ENCODE results near the gene IL17RB. TPM values are rescaled to one million over a fixed set of nuclear protein-coding genes. Genes with fewer than 3 reads are reported as not detected.

IL17RB gene
- total RNA-seq, 2 donors from 2014 or later = 6.2 to 8.4 TPM

- TF ChIP-seq, protein P1, sequence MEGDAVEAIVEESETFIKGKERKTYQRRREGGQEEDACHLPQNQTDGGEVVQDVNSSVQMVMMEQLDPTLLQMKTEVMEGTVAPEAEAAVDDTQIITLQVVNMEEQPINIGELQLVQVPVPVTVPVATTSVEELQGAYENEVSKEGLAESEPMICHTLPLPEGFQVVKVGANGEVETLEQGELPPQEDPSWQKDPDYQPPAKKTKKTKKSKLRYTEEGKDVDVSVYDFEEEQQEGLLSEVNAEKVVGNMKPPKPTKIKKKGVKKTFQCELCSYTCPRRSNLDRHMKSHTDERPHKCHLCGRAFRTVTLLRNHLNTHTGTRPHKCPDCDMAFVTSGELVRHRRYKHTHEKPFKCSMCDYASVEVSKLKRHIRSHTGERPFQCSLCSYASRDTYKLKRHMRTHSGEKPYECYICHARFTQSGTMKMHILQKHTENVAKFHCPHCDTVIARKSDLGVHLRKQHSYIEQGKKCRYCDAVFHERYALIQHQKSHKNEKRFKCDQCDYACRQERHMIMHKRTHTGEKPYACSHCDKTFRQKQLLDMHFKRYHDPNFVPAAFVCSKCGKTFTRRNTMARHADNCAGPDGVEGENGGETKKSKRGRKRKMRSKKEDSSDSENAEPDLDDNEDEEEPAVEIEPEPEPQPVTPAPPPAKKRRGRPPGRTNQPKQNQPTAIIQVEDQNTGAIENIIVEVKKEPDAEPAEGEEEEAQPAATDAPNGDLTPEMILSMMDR (conservative IDR thresholded peaks at IDR 0.05) = no peak
- no peak overlapping the region for H3K9ac ChIP-seq (ENCODE audit: extremely low read depth, low read length, poor library complexity, severe bottlenecking)
- Mint-ChIP-seq H3K4me1 (no peaks in the 10 kb centered on the region), H3K4me3 (no peak overlapping the region), H3K36me3 (ENCODE audit: low read depth) (peaks cover 6% of the 10 kb centered on the region), H3K27me3 (ENCODE audit: insufficient read depth) (no peaks in the 10 kb centered on the region), H3K27ac (no peak overlapping the region), H3K9me3 (no peaks in the 10 kb centered on the region)
- no peak for DNase-seq
- 94 to 96% methylated on average over 9 to 10 of the region's 10 CpGs for WGBS, 2 experiments (ENCODE audit: insufficient coverage in 1 of 2, insufficient read length in 1 of 2)
- H3K27me3 ChIP-seq (ENCODE audit: control insufficient read depth, insufficient read depth, low read length, poor library complexity, severe bottlenecking) = no peaks in the 10 kb centered on the region
- H3K9me3 ChIP-seq (ENCODE audit: control insufficient read depth, low read length) = no peaks in the 10 kb centered on the region
- H3K4me3 ChIP-seq (ENCODE audit: low read length) = no peak overlapping the region
- no peak overlapping the region for H3K27ac ChIP-seq (ENCODE audit: low read depth, low read length)
- H3K36me3 ChIP-seq (ENCODE audit: control insufficient read depth, insufficient read depth, low read length) = peaks cover 10% of the 10 kb centered on the region
- no peaks in the 10 kb centered on the region for H3K4me1 ChIP-seq (ENCODE audit: control insufficient read depth, insufficient read depth, low read length)
Measured at GRCh38 chr3:53813876-53814275, 32.5 kb upstream of the IL17RB start.

GRCh38 chr3:53815067-53815466 lies 31.3 kb upstream of the IL17RB start:
- 96 to 100% methylated on average over 2 to 4 of the region's 4 CpGs for WGBS, 2 experiments (ENCODE audit: insufficient coverage in 1 of 2, insufficient read length in 1 of 2)
- no peak for DNase-seq
- Histone ChIP-seq H3K4me3 (ENCODE audit: low read length) (no peak overlapping the region), H3K27me3 (ENCODE audit: control insufficient read depth, insufficient read depth, low read length, poor library complexity, severe bottlenecking) (no peaks in the 10 kb centered on the region), H3K27ac (ENCODE audit: low read depth, low read length) (no peak overlapping the region), H3K4me1 (ENCODE audit: control insufficient read depth, insufficient read depth, low read length) (no peaks in the 10 kb centered on the region), H3K9ac (ENCODE audit: extremely low read depth, low read length, poor library complexity, severe bottlenecking) (no peak overlapping the region), H3K9me3 (ENCODE audit: control insufficient read depth, low read length) (no peaks in the 10 kb centered on the region), H3K36me3 (ENCODE audit: control insufficient read depth, insufficient read depth, low read length) (peaks cover 19% of the 10 kb centered on the region)
- TF ChIP-seq, protein P1 (conservative IDR thresholded peaks at IDR 0.05) = no peak
- Mint-ChIP-seq H3K27me3 (ENCODE audit: insufficient read depth) (no peaks in the 10 kb centered on the region), H3K36me3 (ENCODE audit: low read depth) (peaks cover 8% of the 10 kb centered on the region), H3K27ac (no peak overlapping the region), H3K4me1 (no peaks in the 10 kb centered on the region), H3K9me3 (no peaks in the 10 kb centered on the region), H3K4me3 (no peak overlapping the region)

DNA sequence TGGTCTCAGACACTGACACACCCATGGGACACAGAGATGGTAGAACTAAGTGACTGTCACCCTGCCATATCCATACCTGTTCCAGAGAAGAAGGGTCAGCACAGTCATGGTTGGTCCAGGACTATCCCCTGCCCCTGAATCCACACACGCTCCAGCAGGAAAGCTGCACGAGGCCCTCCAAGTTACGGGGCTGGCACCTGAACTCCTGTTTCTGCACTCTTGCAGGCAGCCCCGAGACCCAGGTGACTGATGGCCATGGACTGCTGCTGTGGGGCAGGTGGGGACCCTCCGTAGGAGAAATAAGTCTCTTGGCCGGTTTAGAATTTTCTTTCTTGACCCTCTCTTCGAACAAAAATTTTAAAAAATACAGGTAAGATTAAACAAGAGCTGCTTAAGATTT lies 30.7 kb upstream of the IL17RB start:
- no peak for DNase-seq
- 94 to 100% methylated on average over 4 to 7 of the region's 7 CpGs for WGBS, 2 experiments (ENCODE audit: insufficient coverage in 1 of 2, insufficient read length in 1 of 2)
- TF ChIP-seq, protein P1 (conservative IDR thresholded peaks at IDR 0.05) = no peak

More for the DNA sequence above, 30.7 kb upstream of the IL17RB start:
- H3K9ac ChIP-seq (ENCODE audit: extremely low read depth, low read length, poor library complexity, severe bottlenecking) = no peak overlapping the region
- no peaks in the 10 kb centered on the region for H3K4me1 ChIP-seq (ENCODE audit: control insufficient read depth, insufficient read depth, low read length)
- Mint-ChIP-seq H3K4me3 (no peak overlapping the region), H3K36me3 (ENCODE audit: low read depth) (peaks cover 8% of the 10 kb centered on the region), H3K4me1 (no peaks in the 10 kb centered on the region), H3K27ac (no peak overlapping the region), H3K9me3 (no peaks in the 10 kb centered on the region), H3K27me3 (ENCODE audit: insufficient read depth) (no peaks in the 10 kb centered on the region)
- H3K36me3 ChIP-seq (ENCODE audit: control insufficient read depth, insufficient read depth, low read length) = peaks cover 23% of the 10 kb centered on the region
- H3K4me3 ChIP-seq (ENCODE audit: low read length) = no peak overlapping the region
- no peaks in the 10 kb centered on the region for H3K27me3 ChIP-seq (ENCODE audit: control insufficient read depth, insufficient read depth, low read length, poor library complexity, severe bottlenecking)
- H3K9me3 ChIP-seq (ENCODE audit: control insufficient read depth, low read length) = no peaks in the 10 kb centered on the region
- H3K27ac ChIP-seq (ENCODE audit: low read depth, low read length) = no peak overlapping the region
